GM15510 (cell line): ENCODE results near the gene SPSB1.

ENCODE experiments used
- POLR2A ChIP-seq: IDR thresholded peaks from 3 replicates; pipeline ENCODE4 v1.6.1; 2011; ENCODE audit warnings: borderline replicate concordance; ENCODE audit not compliant: insufficient read length; ENCODE audit errors: extremely low read depth

The SPSB1 gene

DNA sequence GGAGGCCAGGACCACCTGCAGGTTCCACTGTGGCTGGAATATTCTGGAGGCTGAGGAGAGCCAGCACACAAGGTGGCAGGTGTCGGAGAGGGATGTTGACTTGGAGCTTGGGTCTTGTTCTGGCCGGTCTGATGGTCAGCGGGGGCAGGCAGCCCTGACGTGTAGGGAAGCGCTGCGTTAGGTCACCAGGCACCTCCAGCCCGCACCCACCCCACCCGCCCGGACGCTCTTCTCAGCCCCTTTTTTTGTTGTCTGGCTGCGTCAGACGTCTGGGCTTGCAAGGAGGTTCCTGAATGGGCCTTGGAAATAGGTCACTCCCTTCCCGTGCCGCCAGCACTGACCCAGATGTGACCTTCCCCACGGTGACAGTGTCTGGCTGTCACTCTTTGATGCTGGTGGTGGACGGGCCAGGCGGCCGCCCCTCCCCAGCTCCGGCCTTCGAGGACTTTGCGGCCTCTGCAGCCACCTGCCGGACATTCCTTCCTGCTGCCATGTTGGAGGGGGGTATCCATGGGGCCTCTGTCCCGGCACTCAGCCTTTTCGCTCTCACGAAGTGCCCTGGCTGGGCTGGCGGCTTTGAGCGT lies 30.1 kb downstream of the SPSB1 start:
- TF ChIP-seq POLR2A, result no peak

DNA sequence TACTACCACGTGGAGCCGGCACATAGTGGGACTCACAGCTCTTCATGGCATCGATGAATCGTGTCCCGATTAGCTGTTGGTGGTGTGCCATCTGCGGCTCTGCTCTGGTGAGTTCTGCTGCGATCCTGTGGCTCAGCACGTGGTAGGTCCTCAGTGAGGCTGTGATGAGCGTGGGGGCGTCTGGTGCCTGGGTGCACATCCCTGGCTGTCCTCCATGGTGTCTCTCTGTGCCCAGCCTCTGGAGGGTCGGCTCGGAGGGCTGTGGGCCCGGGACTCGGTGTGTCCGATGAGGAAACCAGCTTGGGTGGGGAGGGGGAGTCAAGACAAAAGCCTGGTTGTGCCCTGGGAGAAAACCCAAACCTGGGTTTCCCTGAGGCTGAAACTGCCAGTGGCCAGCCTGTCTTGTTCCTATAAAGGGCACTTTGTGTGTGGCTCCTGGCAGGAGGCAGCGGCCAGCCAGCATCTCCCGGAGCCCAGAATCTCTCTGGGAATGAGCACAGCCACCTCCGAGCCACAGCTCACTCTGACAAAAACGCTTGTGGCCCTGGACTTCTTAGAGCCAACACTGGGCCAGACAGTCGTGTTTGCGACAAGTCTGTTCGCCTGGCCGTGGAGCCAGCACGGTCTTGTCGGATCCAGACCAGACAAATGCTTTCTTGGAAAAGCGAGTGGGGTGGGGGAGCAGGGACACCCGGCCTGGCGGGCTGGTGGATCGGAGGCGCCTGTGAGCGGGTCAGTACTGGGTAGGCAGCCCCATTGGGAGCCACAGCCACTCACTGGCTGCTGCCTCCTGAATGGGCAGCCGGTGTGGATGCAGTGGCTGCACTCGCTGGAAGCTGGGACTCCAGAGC lies 31.8 kb downstream of the SPSB1 start:
- no peak for TF ChIP-seq POLR2A

DNA sequence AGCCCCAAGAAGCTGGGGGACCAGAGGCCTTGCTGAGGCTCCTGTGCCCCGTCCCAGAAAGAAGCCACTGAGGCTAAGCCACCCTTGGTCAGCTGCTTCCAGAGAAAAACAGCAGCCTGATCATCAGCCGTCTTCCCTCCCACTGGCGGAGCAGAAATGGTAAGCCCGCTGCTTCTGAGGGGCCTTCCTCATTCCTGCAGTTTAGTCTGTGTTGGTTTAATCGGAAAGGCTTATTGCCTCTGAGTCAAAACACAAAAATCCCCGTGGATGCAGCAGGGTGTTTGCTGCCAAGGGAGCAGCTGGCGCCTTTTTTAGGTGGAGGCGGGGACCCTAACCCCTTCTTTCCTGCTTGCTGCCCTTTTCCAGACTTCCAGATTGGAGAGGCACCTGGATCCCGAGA lies 33.9 kb downstream of the SPSB1 start:
- no peak for TF ChIP-seq POLR2A

DNA sequence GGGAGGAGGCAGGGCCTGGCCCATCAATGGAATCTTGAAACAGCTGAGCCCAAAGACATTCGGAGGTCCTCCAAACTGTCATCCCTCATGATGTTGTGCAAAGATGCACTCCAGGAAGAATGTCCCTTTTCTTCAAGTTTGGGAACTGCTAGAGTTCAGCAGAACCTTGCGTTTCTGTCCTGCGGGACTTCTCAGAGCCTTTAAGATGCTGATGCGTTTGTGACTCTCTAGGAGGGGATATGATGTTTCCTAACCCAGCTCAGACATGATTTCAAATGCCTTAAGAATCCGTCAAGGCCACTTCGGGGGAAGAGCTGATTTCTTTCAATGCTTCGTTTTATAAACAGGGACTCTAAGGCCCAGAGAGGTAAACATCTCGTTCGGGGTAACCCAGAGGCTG lies 35.5 kb downstream of the SPSB1 start:
- TF ChIP-seq POLR2A, result no peak

DNA sequence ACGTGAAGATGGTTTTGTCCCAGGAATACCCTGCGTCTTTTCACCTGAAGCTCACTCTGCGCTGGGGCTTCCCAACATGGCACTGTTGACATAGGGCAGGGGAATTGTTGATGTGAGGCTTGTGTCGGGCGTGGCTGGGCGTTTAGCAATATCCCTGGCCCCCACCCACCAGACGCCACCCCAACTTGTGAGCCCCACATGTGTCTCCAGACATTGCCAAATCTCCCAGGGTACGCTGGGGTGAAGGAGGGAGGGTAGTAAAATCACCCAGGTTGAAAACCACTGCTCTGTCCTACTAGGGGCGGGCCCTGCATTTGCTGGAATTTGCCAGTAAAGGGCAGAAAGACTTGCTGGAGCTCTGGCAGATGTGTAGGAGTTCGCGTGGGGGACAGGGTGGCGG lies 36.0 kb downstream of the SPSB1 start:
- TF ChIP-seq POLR2A, result no peak

DNA sequence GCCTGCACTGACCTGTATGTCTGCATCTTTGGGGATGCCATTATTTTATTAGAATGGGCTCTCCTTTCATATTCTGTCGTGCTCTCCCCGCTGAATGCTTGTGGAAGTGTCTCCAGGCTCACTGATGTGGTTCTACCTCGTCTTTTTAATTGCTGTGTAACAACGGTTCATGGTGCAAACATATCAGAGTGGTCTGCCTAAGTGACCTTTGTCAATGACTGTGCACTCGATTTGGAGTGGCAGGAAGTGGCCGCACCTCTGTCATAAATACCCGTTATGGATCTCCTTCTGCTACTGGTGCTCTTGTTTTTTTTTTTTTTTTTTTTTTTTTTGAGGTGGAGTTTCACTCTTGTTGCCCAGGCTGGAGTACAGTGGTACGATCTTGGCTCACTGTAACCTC lies 38.3 kb downstream of the SPSB1 start:
- no peak for TF ChIP-seq POLR2A

DNA sequence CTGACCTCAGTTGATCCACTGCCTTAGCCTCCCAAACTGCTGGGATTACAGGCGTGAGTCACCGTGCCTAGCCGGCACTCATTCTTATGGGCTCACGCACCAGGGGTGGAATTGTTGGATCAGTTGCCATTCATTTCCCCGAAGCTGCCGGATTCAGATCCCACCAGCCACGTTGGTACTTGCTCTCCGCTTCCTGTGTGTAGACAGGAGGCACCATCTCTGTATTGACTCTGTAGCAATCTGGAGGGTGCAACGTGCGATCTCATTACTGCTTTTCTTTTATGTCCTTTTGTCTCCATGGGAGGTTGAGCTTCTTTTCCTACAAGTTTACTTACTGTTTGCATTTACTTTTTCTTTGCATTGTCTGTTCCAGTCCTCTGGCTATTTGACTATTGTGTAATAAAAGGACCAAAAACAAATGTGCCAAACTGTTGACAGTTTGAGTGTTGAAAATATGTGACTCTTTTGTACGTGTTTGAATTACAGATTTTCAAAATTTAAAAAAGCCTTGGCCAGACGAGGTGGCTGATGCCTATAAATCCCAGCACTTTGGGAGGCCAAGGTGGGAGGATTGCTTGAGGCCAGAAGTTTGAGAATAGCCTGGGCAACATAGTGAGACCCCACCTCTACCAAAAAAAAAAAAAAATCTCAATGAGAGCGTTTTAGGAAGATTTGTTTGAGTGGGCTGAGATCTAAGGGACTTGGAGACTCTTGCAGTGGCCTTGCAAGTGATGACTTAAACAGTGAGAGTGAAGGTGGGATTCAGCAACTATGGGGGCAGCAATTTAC lies 39.1 kb downstream of the SPSB1 start:
- TF ChIP-seq POLR2A, result no peak

DNA sequence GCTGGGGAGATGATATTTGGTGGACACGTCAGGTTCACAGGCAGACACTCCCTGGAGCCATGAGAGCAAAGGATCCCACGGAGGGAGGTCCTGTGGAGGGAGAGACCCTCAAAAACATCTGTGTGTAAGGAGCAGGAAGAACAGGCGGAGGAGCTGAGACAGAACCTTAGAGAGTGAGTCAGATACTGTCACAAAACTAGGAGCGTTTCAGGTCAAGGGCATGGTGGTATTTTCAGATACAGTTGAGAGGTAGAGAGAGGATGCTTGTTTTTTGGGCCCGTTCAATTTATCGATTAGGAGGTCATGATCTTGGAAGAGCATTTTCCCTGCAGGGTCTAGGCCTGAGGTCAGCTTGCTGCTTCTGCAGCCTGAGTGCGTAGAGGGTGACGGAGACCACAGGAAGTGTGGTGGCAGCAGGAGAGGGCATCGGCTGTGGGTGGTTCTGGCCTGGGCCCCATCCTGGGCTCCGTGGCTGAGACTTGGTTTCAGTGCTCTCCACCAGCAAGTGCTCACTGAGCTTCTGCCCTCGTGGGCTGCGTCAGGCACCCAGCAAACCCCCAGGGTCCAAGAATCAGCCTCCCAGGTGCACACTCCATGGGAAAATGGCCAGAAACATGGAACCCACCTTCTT lies 39.9 kb downstream of the SPSB1 start:
- no peak for TF ChIP-seq POLR2A

DNA sequence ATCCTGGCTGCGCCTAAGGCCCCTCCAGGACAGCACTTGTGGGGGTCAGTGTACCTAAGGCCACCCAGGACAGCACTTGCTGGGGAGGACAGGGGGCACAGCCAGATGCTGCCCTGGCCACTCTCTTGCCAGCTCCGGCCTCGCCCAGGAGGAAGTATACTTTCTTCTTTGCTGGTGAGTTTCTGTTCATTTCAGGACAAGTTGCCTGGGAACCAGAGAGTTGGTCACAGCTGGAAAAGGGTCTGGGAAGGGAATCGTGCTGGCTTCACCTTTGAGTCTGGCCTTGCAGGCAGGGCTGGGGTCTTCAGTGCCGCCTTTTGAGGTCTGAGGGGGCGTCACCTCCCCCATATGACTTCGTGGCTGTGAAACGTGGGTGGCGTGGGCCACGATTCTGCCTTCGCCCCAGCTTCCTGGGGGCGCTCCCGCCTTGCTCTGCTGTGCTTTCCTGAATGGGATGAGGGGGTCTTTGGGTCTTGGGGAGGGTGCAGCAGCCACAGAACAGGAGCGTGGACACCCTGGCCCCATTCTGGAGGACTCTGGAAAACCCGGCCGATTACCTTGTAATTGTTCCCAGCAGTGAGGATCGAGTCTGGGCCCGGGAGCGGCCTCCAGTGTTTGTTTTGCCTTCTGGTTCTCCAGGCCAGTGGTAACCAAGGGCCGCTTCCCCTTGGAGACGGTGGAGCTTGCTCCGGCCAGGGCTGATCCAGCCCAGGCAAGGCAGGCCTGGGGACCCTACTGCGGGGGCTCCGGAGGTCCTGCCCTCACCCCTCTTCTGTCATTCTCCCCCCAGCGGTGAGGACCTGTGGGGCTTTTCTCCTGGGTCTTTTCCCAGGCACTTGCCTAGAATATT lies 45.9 kb downstream of the SPSB1 start:
- no peak for TF ChIP-seq POLR2A

DNA sequence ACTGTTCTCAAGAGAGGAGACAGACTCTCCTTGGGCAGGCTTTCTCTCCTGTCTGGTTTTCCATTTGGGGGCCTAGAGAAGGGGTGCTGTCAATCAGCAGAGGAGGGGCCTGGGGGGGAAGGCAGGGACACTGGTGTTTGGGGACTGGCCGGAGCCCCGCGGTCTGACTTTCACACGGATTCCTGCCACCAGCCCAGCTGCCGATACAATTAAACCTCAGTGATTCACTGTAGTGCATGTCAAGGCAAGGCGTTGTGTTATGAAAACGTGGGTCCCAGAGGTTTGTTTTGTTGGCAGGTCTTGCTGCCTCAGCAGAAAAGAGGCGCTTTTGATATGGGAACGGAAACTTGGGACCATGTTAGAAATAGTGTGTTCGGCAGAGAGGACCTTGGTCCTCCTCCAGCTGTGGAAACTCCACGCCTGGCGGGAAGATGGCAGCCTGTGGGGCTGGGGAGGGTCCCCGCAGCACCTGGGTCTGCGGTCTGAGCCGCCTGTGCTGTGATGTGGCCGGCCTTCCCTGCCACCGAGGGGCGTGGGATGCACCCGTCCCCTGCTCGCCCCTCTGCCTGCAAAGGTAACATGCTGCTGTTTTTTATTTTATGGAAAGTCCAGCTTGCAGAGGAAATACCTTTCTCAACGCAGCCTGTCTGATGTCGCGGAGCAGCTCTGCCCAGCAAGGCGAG lies 47.6 kb downstream of the SPSB1 start:
- no peak for TF ChIP-seq POLR2A

DNA sequence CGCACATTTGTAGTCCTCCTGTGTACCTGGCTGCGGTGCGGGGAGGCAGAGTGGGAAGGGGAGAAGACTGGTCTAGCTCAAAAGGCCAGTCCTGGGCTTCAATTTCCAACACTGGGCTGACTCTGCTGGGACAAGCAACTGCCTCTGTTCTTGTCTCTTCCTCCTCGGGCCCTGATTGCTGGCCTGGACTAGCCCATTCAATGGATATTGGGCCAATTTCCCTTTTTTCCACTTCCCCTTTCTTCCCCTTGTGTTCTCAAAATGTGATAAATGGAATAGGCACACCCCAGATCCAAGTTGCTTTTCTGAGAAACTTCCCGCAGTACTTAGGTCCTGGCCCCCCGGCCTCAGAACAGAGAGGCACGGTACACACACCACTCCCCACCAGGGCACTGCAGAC lies 48.2 kb downstream of the SPSB1 start:
- TF ChIP-seq POLR2A, result no peak

DNA sequence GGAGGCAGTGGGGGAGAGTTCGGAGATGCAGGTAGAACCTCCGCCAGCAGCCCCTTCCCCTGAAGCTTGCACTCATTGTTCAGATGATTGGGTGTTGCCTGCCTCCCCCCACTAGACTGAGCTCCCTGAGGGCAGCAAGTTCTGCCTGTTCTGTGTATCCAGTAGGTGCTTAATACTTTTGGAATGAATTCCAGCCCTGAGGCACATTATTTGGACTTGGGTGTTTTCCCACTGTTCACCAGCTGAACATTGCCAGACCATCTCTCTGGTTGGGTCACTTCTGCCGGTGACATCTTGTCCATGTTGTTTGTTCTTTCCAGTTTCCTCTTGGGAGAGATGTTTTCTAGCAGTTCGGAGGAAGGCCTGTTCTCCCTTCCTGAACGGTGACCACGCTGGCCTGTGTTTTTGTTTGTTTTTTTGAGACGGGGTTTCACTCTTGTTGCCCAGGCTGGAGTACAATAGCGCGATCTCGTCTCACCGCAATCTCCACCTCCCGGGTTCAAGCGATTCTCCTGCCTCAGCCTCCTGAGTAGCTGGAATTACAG lies 48.7 kb downstream of the SPSB1 start:
- TF ChIP-seq POLR2A, result no peak

DNA sequence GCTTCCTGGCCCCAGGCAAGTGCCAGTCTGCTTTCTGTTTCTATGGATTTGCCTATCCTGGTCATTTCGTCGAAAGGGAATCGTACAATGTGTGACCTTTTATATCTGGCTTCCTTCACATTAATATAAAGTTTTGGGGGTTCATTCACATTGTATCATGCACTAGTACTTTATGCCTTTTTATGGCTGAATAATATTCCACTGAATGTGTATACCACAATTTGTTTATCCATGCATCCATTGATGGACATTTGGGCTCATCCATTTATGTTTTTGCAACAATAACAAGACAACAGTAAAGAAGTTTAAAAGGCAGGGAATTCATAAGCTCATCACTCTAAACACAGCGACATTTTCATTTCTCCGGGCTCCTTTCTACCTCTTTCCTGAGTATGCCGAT lies 50.6 kb downstream of the SPSB1 start:
- TF ChIP-seq POLR2A, result no peak
